ENCODE data around the gene TUBA1C. TPM values are rescaled to one million over a fixed set of nuclear protein-coding genes. Genes with fewer than 3 reads are reported as not detected.

TUBA1C gene
- total and polyA plus RNA-seq, 9 of the 15 experiments (the other 6 are each of a cell fraction or from before 2014, with no cell fraction given), result 755 to 3,012 (median 914) TPM

DNA sequence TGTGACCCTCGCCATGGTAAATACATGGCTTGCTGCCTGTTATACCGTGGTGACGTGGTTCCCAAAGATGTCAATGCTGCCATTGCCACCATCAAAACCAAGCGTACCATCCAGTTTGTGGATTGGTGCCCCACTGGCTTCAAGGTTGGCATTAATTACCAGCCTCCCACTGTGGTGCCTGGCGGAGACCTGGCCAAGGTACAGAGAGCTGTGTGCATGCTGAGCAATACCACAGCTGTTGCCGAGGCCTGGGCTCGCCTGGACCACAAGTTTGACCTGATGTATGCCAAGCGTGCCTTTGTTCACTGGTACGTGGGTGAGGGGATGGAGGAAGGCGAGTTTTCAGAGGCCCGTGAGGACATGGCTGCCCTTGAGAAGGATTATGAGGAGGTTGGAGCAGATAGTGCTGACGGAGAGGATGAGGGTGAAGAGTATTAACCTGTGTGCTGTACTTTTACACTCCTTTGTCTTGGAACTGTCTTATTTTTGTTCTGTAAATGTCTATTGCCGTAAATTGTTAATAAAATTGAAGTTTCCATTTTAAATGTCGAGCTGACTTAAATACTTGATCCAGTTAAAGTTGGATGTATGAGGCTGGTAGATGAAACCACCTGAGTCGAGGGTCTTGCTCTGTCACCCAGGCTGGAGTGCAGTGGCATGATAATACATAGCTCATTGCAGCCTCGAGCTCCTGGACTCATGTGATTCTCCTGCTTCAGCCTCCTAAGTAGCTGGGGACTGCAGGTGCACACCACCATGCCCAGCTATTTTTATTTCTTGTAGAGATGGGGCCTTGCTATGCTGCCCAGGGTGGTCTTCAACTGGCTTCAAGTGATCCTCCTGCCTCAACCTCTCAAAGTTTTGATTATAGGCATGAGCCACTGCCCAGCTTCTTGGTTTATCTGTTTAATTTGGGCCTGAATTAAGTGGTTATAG lies 8.2 kb downstream of the TUBA1C start (continued):
- TF ChIP-seq HINFP (tag; conservative IDR thresholded peaks at IDR 0.05; ENCODE audit: low read depth) (no peak), RAD51 (IDR thresholded peaks at IDR 0.05; ENCODE audit: borderline replicate concordance, low read depth) (no peak), ZBTB1 (CRISPR knock-in tag; IDR thresholded peaks at IDR 0.05; ENCODE audit: borderline replicate concordance, low read depth) (no peak), ZNF79 (CRISPR knock-in tag; IDR thresholded peaks at IDR 0.05; ENCODE audit: low read depth) (no peak), SRSF1 (IDR thresholded peaks at IDR 0.05; ENCODE audit: low read depth, low read length) (no peak), SNIP1 (IDR thresholded peaks at IDR 0.05; ENCODE audit: low read depth) (no peak), ADNP (tag; IDR thresholded peaks at IDR 0.05) (no peak), POLR2AphosphoS5 (IDR thresholded peaks at IDR 0.05; ENCODE audit: control insufficient read depth, insufficient read depth, low read depth, low read length) (peak; percentile 11), ZFP91 (CRISPR knock-in tag; IDR thresholded peaks at IDR 0.05) (no peak), NFIX (CRISPR knock-in tag; IDR thresholded peaks at IDR 0.05; ENCODE audit: low read depth) (no peak), MEIS2 (IDR thresholded peaks at IDR 0.05; ENCODE audit: partially characterized antibody) (no peak), CREB1 (IDR thresholded peaks at IDR 0.05) (no peak; the same call in 1 of the 2 replicates), CREB1 (CRISPR knock-in tag; IDR thresholded peaks at IDR 0.05) (peak; percentile 40; the same call in 1 of the 2 replicates), PHB (CRISPR knock-in tag; IDR thresholded peaks at IDR 0.05) (no peak), ZNF449 (CRISPR knock-in tag; IDR thresholded peaks at IDR 0.05) (no peak), KAT7 (CRISPR knock-in tag; IDR thresholded peaks at IDR 0.05; ENCODE audit: borderline replicate concordance) (no peak), SMC3 (conservative IDR thresholded peaks at IDR 0.05; ENCODE audit: insufficient read depth, low read depth, low read length) (no peak), SRF (CRISPR knock-in tag; IDR thresholded peaks at IDR 0.05) (no peak)
- TF ChIP-seq, protein P1, sequence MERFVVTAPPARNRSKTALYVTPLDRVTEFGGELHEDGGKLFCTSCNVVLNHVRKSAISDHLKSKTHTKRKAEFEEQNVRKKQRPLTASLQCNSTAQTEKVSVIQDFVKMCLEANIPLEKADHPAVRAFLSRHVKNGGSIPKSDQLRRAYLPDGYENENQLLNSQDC (CRISPR knock-in tag; IDR thresholded peaks at IDR 0.05), result no peak
- TF ChIP-seq, protein P2, sequence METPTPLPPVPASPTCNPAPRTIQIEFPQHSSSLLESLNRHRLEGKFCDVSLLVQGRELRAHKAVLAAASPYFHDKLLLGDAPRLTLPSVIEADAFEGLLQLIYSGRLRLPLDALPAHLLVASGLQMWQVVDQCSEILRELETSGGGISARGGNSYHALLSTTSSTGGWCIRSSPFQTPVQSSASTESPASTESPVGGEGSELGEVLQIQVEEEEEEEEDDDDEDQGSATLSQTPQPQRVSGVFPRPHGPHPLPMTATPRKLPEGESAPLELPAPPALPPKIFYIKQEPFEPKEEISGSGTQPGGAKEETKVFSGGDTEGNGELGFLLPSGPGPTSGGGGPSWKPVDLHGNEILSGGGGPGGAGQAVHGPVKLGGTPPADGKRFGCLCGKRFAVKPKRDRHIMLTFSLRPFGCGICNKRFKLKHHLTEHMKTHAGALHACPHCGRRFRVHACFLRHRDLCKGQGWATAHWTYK (CRISPR knock-in tag; IDR thresholded peaks at IDR 0.05), result no peak

Data from K562 (cell line).